Esophagus squamous epithelium (tissue), 4 donors: ENCODE measurements around the gene IPMK.

Source experiments
- CTCF ChIP-seq, 6 experiments: fragments of 450-650 bp in 4 of 6; fragments of 200-600 bp in 2 of 6; sonication (generic) in 2 of 6; IDR thresholded peaks; one replicate each; pipeline ENCODE4 v1.5.1; 2016 to 2019; ENCODE audit warnings: antibody characterized with exemption in 6 of 6, mild to moderate bottlenecking in 4 of 6, moderate library complexity in 4 of 6
- POLR2A ChIP-seq, 4 donors: fragments of 450-650 bp; IDR thresholded peaks; one replicate each; pipeline ENCODE4 v1.6.1; 2017; ENCODE audit warnings: antibody characterized with exemption in 4 of 4, mild to moderate bottlenecking in 4 of 4, moderate library complexity in 3 of 4

DNA sequence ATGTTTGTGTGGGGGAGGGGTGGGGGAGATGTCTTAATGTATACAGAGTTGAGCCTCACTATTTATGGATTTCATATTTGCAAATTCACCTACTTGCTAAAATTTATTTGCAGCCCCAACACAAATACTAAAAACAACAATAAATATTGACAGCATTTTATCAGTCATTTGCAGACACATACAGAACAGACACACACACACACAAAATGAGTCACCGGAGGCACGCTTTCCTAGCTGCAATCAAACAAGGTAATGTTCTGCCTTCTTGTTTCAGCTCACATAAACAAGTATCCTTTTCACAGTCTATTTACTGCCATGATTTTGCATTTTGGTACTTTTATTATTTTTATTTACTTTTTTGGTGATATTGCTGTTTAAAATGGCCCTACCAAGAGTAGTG, 88.5 kb downstream of the IPMK start:
- TF ChIP-seq CTCF (IDR thresholded peaks at IDR 0.05): no peak
- TF ChIP-seq POLR2A (IDR thresholded peaks at IDR 0.05): no peak
